Stimulated activated CD4-positive, alpha-beta T cell treated with anti-CD3 and anti-CD28 coated beads, Interleukin-4, amount 100 ng/mL, for 48 hours (primary cell): Measurements from ENCODE around the gene GAPVD1.

ENCODE experiments used
- DNase-seq, 2 donors: peaks; one replicate each; pipeline ENCODE4 v3.0.0-alpha.2; 2020; ENCODE audit warnings: low read depth in 2 of 2

GAPVD1 gene

DNA sequence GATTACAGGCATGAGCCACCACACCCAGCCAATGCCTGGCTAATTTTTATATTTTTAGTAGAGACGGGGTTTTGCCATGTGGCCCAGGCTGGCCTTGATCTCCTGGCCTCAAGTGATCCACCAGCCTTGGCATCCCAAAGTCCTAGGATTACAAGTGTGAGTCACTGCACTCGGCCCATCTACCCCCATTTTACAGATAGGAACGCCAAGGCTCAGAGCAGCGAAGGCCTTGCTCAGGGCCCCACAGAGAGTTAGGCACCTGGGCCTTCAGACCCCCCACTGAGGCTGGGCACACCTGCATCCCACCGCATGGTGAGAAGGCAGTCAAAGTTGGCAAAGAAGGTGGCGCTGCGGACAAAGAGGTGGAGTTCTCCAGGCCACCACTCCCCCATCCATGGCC, 143.1 kb downstream of the GAPVD1 start:
- DNase-seq: no peak

DNA sequence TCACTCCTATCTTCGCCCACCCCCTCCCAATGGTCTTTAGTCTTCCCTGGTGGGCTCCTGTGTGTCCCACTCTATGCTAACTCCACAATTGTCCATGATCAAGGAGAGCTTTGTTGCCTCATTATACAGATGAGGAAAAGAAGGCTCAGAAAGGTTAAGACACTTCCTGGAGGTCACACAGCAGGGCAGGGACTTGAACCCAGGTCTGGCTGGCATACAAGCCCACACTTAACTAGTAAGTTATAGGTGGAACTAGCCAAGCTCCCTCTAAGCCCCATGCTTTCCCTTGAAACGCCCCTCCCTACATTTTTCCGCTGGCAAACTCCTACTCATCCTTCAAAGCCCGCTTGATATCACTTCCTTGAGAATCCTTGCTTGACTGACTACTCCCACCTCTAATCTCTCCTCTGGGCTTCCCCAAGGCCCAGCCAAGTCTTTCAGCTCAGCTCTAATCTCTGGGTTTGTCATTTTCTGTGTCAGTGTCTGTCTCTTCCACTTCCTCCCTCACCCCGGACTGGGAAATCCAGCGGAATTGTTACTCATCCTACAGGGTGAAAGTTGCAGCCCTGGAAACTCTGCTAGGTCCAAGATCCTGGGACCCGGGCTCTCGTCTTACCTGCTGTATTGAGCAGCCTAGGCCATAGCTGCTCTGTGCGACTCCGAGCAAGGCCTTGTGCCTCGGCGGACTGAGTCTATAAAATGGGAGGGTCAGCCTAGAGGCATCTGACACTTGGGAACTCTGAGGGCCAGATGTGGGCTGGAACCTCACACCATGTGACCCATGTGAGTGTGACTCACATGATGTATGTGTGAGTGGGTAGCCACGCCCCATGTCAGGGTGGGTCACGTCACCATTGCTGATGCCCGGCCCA, 144.5 kb downstream of the GAPVD1 start:
- DNase-seq: no peak

DNA sequence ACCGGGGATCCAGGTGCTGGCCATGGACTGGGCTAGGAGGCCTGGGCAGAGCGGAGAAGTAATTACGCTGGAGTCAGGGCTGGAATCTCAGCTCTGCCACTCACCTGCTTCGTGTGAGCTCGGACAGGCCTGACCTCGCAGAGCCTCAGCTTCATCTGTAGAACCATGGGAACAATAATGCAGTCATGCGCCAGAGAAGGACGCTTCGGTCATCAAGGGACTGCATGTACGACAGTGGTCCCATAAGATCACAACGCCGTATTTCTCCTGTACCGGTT, 145.1 kb downstream of the GAPVD1 start:
- DNase-seq: no peak

- no peak for DNase-seq
Observed at GRCh38 chr9:125407432-125407973, 145.9 kb downstream of the GAPVD1 start.

GRCh38 chr9:125407974-125408900, 146.6 kb downstream of the GAPVD1 start:
- peak; percentile 74 to 83 for DNase-seq

DNA sequence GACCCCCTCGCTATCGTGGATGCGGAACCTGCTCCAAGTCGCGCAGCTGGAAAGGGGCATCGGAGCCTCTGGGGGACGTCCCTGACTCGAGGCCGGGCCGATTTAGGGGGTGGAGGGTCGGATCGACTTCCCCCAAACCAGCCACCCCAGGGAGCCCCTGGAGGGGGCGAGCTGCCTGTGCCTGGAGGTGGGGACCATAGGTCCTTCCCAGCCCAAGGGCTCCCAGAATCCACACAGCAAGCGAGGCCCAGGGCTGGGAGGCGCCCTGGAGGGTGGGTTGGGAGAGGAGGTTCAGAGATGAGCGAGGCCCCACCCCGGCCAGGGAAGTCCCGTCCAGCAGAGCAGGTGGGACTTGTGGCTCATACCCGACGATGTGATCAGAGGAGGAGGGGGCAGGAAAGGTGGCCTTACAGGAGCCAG, 147.6 kb downstream of the GAPVD1 start:
- DNase-seq: no peak

DNA sequence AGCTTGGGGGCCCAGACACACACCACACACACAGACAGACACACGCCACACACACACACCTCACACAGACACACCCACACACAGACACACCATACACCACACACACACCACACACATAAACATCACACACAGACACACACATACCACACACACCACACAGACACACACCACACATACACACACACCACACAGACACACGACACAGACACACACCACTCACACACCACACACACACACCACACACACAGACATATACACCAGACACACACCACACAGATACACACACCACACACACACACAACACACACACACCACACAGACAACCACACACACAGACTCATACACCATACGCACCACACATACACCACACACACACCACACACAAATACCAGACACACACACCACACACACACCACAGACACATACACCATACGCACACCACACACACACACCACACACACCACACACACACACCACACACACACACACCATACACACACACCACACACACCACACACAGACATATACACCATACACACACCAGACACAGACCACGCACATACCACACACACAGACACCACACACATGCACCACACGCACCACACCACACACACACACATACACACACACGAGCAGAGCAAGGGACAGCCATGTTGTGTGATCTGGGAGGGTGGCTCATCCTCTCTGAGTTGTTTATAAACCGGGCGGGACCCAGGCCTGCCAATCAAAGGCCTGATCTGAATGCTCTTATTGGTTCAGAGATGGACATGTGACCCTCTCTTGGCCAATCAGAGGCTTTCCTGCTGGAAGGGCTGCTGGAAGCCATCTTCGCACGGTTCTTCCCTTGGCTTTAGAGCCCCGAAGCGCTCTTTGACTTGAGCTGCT, 148.3 kb downstream of the GAPVD1 start:
- DNase-seq: peak; percentile 38 to 52

GRCh38 chr9:125410522-125410894, 148.9 kb downstream of the GAPVD1 start:
- DNase-seq: no peak

DNA sequence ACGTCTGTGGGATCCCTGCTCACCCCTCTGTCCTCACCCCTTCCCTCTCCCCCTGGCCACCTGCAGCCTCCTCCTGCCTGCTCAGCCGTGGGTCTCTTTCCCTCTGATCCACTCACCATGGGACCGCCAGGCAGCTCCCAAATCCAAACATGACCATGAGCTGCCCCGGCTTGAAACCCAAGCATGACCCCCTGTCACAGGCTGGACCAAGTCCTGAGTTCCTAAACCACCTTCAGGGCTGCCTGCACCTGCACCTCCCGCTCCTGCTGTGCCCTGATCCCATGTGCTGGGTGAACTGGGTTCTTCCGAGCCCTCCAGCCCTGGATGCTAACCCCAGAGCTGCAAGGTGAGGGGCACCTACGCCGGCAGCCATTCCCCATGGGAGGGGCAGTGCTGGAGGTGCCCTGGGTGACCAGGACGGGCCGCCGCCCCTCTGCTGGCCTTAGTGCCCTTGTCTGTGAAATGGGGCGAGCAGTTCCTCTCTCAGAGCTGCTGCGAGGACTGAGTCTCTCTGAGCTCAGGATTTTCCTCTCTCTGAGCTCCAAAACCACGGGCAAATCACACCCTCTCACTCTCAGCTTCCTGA, 149.6 kb downstream of the GAPVD1 start:
- no peak for DNase-seq

DNA sequence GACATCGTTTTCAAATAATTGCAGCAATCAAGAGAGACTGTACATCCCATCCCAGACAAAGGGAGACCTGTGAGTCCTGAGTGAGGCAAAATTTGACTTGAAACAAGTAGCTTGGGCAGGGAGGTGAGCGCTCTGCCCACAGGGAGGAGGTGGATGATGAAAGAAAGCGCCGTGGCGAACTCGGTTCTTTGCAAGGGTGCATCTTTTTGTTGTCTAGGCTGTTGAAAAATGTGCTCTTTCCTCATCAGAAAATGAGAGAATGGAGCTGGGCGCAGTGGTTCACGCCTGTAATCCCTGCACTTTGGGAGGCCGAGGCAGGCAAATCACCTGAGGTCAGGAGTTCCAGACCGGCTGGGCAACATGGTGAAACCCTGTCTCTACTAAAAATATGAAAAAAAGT, 150.5 kb downstream of the GAPVD1 start:
- no peak for DNase-seq

DNA sequence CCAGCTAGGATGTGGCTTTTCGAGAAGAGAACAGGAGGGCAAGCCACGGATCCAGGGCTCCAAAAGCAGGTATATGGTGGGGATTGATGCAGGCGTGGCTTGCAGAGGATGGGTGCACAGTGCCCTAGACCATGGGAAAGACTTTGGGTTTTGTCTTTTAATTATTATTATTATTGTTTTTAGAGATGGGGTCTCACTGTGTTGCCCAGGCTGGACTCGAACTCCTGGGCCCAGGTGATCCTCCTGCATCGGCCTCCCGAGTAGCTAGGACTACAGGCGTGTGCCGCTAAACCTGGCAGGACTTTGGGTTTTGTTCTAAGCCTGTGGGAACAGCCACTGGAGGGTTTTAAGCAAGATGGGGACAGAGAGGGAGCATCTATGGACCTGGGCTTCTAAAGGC, 152.0 kb downstream of the GAPVD1 start:
- DNase-seq: no peak

DNA sequence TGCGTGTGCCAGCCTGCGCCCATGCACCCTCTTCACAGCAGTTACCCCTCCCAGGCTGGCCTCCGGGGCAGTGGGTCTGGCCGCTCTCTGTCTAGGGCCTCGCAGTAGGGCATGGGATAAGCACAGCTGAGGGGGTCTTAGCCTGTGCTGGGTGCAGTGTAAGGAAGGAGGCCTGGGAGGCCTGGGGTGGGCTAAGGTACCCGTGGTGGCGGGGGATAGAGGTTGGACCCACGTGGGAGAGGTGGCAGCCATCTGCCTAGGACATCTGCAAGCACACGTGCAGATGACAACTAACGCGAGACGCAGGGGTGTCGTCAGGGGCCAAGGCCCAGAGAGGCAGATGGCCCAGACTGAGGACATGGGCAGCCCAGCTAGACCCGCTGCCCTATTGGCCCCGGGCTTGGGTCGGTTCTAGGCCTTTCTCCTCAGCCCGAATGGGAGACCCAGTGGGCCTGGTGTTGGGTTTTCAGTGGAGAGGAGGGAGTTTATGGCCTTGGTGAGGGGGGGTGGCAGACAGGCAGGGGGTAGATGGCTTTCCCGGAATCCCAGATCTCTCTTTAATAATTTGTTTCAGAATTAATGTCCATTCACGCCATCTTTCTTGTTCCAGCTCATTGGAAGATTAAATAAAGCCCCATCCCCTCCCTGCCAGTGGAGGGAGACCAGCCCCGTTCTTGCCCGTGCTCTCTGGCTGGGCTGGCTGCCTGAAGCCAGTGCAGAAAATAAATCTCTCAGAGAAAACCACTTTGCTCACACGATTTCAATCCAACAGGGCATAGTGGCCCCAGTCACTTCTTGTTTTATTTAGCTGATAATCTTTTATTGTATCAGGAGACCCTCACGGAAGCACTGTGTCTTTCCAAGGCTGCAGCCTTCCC, 154.2 kb downstream of the GAPVD1 start:
- no peak for DNase-seq

- DNase-seq: no peak
Observed at GRCh38 chr9:125416517-125416916, 154.9 kb downstream of the GAPVD1 start.
